ENCODE results near the gene MB.
"Not testable (repeated sequence)": the region's sequence is repeated elsewhere in the genome, so short reads cannot be mapped to it uniquely, and the experiment has no call there.

The MB gene

GRCh38 chr22:35617137-35617755, at the start of gene MB:
TSS of gene MB (minus strand) at chr22:35617329. CDS start at chr22:35617257, 72 bp downstream.
- no peaks in the 10 kb centered on the region for H3K9me3 ChIP-seq (ENCODE audit: insufficient read depth, low read length)
- no peak within 1 kb of the TSS for H3K9ac ChIP-seq (ENCODE audit: insufficient read length, low read depth)
- H3K4me1 ChIP-seq (ENCODE audit: insufficient read depth, insufficient read length): peaks cover 10% of the 10 kb centered on the region
- no peak for TF ChIP-seq YY1 (IDR thresholded peaks at IDR 0.05; ENCODE audit: insufficient read depth, insufficient read length)
- no peak for TF ChIP-seq ZNF274 (IDR thresholded peaks at IDR 0.05; ENCODE audit: low read depth, low read length)
- TF ChIP-seq SUZ12 (IDR thresholded peaks at IDR 0.05; ENCODE audit: extremely low read depth, insufficient read depth, insufficient read length): no peak
- no peaks in the 10 kb centered on the region for H3K27me3 ChIP-seq (ENCODE audit: insufficient read depth, insufficient read length)
- no peak for DNase-seq (ENCODE audit: low read depth, low spot score)
- H3K4me3 ChIP-seq (ENCODE audit: insufficient read length, low read depth): no peak within 1 kb of the TSS
- no peaks in the 10 kb centered on the region for H3K36me3 ChIP-seq (ENCODE audit: insufficient read depth, insufficient read length, low read length)

DNA sequence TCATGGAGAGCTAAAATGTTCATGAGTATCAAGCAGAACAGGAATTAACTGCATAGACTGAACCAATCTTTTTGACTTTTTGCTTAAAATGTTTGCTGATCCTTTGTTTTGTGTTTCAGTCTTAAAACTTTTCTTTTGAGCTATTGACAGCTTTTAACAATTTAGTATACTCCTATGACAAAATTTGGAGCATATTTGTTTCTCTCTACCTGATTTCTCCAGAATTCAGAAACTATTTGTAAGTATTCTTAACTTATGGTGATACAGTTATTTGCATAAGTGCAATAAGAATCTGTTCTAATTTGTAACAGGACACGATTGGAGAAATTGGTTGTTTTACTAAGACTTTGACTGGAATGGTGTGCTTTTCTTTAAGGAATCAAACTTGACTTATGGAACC, 49.6 kb upstream of the MB start:
- H3K9me3 ChIP-seq (ENCODE audit: insufficient read depth, low read length): peaks cover 49% of the 10 kb centered on the region
- not testable (repeated sequence) for H3K4me3 ChIP-seq (ENCODE audit: insufficient read length, low read depth)

GRCh38 chr22:35664955-35665587, 47.9 kb upstream of the MB start:
- TF ChIP-seq YY1 (IDR thresholded peaks at IDR 0.05; ENCODE audit: insufficient read depth, insufficient read length) (no peak), ZNF274 (IDR thresholded peaks at IDR 0.05; ENCODE audit: low read depth, low read length) (no peak), SUZ12 (IDR thresholded peaks at IDR 0.05; ENCODE audit: extremely low read depth, insufficient read depth, insufficient read length) (no peak)
- H3K9me3 ChIP-seq (ENCODE audit: insufficient read depth, low read length): peaks cover 44% of the 10 kb centered on the region
- H3K4me3 ChIP-seq (ENCODE audit: insufficient read length, low read depth): no peak overlapping the region
- H3K36me3 ChIP-seq (ENCODE audit: insufficient read depth, insufficient read length, low read length): no peaks in the 10 kb centered on the region
- H3K27me3 ChIP-seq (ENCODE audit: insufficient read depth, insufficient read length): no peaks in the 10 kb centered on the region
- H3K4me1 ChIP-seq (ENCODE audit: insufficient read depth, insufficient read length): no peaks in the 10 kb centered on the region
- no peak overlapping the region for H3K9ac ChIP-seq (ENCODE audit: insufficient read length, low read depth)
- no peak for DNase-seq (ENCODE audit: low read depth, low spot score)

More for the DNA sequence above, 49.6 kb upstream of the MB start:
- not testable (repeated sequence) for H3K27me3 ChIP-seq (ENCODE audit: insufficient read depth, insufficient read length); H3K4me1 ChIP-seq (ENCODE audit: insufficient read depth, insufficient read length); DNase-seq (ENCODE audit: low read depth, low spot score); H3K9ac ChIP-seq (ENCODE audit: insufficient read length, low read depth); H3K36me3 ChIP-seq (ENCODE audit: insufficient read depth, insufficient read length, low read length)

- Histone ChIP-seq H3K36me3 (ENCODE audit: insufficient read depth, insufficient read length, low read length) (no peaks in the 10 kb centered on the region), H3K4me3 (ENCODE audit: insufficient read length, low read depth) (no peak overlapping the region), H3K4me1 (ENCODE audit: insufficient read depth, insufficient read length) (no peaks in the 10 kb centered on the region), H3K9me3 (ENCODE audit: insufficient read depth, low read length) (peaks cover 54% of the 10 kb centered on the region), H3K27me3 (ENCODE audit: insufficient read depth, insufficient read length) (no peaks in the 10 kb centered on the region), H3K9ac (ENCODE audit: insufficient read length, low read depth) (no peak overlapping the region)
- DNase-seq (ENCODE audit: low read depth, low spot score): no peak
- TF ChIP-seq ZNF274 (IDR thresholded peaks at IDR 0.05; ENCODE audit: low read depth, low read length) (no peak), YY1 (IDR thresholded peaks at IDR 0.05; ENCODE audit: insufficient read depth, insufficient read length) (no peak), SUZ12 (IDR thresholded peaks at IDR 0.05; ENCODE audit: extremely low read depth, insufficient read depth, insufficient read length) (no peak)
These were observed 46.2 kb upstream of the MB start for GRCh38 chr22:35663371-35663770.

DNA sequence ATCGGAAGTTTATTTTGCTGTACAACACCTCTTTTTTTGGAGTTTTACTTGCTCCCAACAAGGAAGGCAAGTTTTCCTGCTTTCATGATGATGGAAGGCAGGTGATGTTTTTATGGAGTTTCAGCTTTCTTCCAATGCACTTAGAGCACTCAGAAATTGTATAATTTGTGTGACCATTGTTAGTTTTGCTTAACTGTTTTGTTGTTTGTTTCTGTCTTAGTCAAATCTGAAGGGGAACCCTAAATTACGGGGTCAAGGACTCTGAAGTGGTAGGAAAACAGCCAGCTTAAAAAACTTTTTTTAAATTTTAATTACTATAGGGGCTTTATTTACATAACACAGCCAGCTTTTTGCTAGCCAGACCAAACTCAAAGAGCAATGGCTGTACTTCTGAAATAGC, 45.8 kb upstream of the MB start:
- Histone ChIP-seq H3K9ac (ENCODE audit: insufficient read length, low read depth) (no peak overlapping the region), H3K36me3 (ENCODE audit: insufficient read depth, insufficient read length, low read length) (no peaks in the 10 kb centered on the region), H3K4me1 (ENCODE audit: insufficient read depth, insufficient read length) (no peaks in the 10 kb centered on the region), H3K9me3 (ENCODE audit: insufficient read depth, low read length) (peaks cover 54% of the 10 kb centered on the region), H3K4me3 (ENCODE audit: insufficient read length, low read depth) (no peak overlapping the region), H3K27me3 (ENCODE audit: insufficient read depth, insufficient read length) (no peaks in the 10 kb centered on the region)
- TF ChIP-seq ZNF274 (IDR thresholded peaks at IDR 0.05; ENCODE audit: low read depth, low read length): no peak
- no peak for TF ChIP-seq SUZ12 (IDR thresholded peaks at IDR 0.05; ENCODE audit: extremely low read depth, insufficient read depth, insufficient read length)
- TF ChIP-seq YY1 (IDR thresholded peaks at IDR 0.05; ENCODE audit: insufficient read depth, insufficient read length): no peak
- DNase-seq (ENCODE audit: low read depth, low spot score): no peak

GRCh38 chr22:35661464-35661863, 44.3 kb upstream of the MB start:
- H3K36me3 ChIP-seq (ENCODE audit: insufficient read depth, insufficient read length, low read length): no peaks in the 10 kb centered on the region
- H3K9ac ChIP-seq (ENCODE audit: insufficient read length, low read depth): no peak overlapping the region
- peaks cover 40% of the 10 kb centered on the region for H3K9me3 ChIP-seq (ENCODE audit: insufficient read depth, low read length)
- no peaks in the 10 kb centered on the region for H3K27me3 ChIP-seq (ENCODE audit: insufficient read depth, insufficient read length)
- no peak overlapping the region for H3K4me3 ChIP-seq (ENCODE audit: insufficient read length, low read depth)
- DNase-seq (ENCODE audit: low read depth, low spot score): no peak
- no peaks in the 10 kb centered on the region for H3K4me1 ChIP-seq (ENCODE audit: insufficient read depth, insufficient read length)
- TF ChIP-seq SUZ12 (IDR thresholded peaks at IDR 0.05; ENCODE audit: extremely low read depth, insufficient read depth, insufficient read length) (no peak), YY1 (IDR thresholded peaks at IDR 0.05; ENCODE audit: insufficient read depth, insufficient read length) (no peak), ZNF274 (IDR thresholded peaks at IDR 0.05; ENCODE audit: low read depth, low read length) (no peak)

GRCh38 chr22:35660291-35661127, 43.4 kb upstream of the MB start:
- no peak overlapping the region for H3K4me3 ChIP-seq (ENCODE audit: insufficient read length, low read depth)
- H3K36me3 ChIP-seq (ENCODE audit: insufficient read depth, insufficient read length, low read length): no peaks in the 10 kb centered on the region
- DNase-seq (ENCODE audit: low read depth, low spot score): no peak
- TF ChIP-seq SUZ12 (IDR thresholded peaks at IDR 0.05; ENCODE audit: extremely low read depth, insufficient read depth, insufficient read length): no peak
- TF ChIP-seq ZNF274 (IDR thresholded peaks at IDR 0.05; ENCODE audit: low read depth, low read length): no peak
- TF ChIP-seq YY1 (IDR thresholded peaks at IDR 0.05; ENCODE audit: insufficient read depth, insufficient read length): no peak
- H3K27me3 ChIP-seq (ENCODE audit: insufficient read depth, insufficient read length): no peaks in the 10 kb centered on the region
- H3K9me3 ChIP-seq (ENCODE audit: insufficient read depth, low read length): peaks cover 32% of the 10 kb centered on the region
- H3K9ac ChIP-seq (ENCODE audit: insufficient read length, low read depth): no peak overlapping the region
- H3K4me1 ChIP-seq (ENCODE audit: insufficient read depth, insufficient read length): no peaks in the 10 kb centered on the region
